K562 (cell line): ENCODE data around the gene PPP1R16B. TPM values are rescaled to one million over a fixed set of nuclear protein-coding genes. Genes with fewer than 3 reads are reported as not detected.

Experiments used
- ATF7 ChIP-seq: fragments of 450-650 bp; IDR thresholded peaks from 2 replicates; pipeline ENCODE4 v1.7.1; 2014; ENCODE audit warnings: mild to moderate bottlenecking, moderate library complexity
- BRF1 ChIP-seq: IDR thresholded peaks from 3 replicates; pipeline ENCODE4 v1.6.1; 2011; ENCODE audit warnings: borderline replicate concordance, mild to moderate bottlenecking; ENCODE audit not compliant: insufficient read length; ENCODE audit errors: extremely low read depth
- E2F1 ChIP-seq: sonication (generic); formaldehyde crosslinking; IDR thresholded peaks from 2 replicates; pipeline ENCODE4 v1.8.1; 2023; ENCODE audit warnings: mild to moderate bottlenecking, missing genetic modification reagents, moderate library complexity
- MAFG ChIP-seq: fragments of 450-650 bp; conservative IDR thresholded peaks from 2 replicates; pipeline ENCODE4 v1.6.1; 2016; ENCODE audit warnings: missing genetic modification characterization, missing compliant biosample characterization
- MLX ChIP-seq, 2 experiments: fragments of 450-650 bp in 1 of 2; sonication (generic) in 1 of 2; formaldehyde crosslinking; conservative IDR thresholded peaks; 2 replicates each; pipeline versions ENCODE4 v1.4.0 to v1.8.1; 2020 to 2022; ENCODE audit warnings: mild to moderate bottlenecking in 1 of 2, missing genetic modification reagents in 1 of 2
- NBN ChIP-seq: fragments of 450-650 bp; IDR thresholded peaks from 2 replicates; pipeline ENCODE4 v1.6.1; 2016; ENCODE audit warnings: low read depth, mild to moderate bottlenecking
- NONO ChIP-seq, 2 experiments: fragments of 200-400 bp in 1 of 2; fragments of 450-650 bp in 1 of 2; formaldehyde crosslinking in 1 of 2; IDR thresholded peaks; 2 replicates each; pipeline ENCODE4 v1.6.1; 2017; ENCODE audit warnings: low read depth in 2 of 2, mild to moderate bottlenecking in 2 of 2, moderate library complexity in 2 of 2, low read length in 1 of 2
- NR0B1 ChIP-seq: fragments of 450-650 bp; IDR thresholded peaks from one replicate; pipeline ENCODE4 v1.6.1; 2018; ENCODE audit warnings: mild to moderate bottlenecking, moderate library complexity; ENCODE audit not compliant: partially characterized antibody
- PATZ1 ChIP-seq: fragments of 250-450 bp; sonication (Bioruptor Pico); IDR thresholded peaks from 2 replicates; pipeline ENCODE4 v1.5.0; 2020; ENCODE audit warnings: mild to moderate bottlenecking, borderline replicate concordance
- PHF8 ChIP-seq: fragments of 200-600 bp; sonication (generic); IDR thresholded peaks from 2 replicates; pipeline ENCODE4 v1.6.1; 2012; ENCODE audit warnings: mixed run types, mild to moderate bottlenecking, inconsistent platforms, low read length, moderate library complexity, borderline replicate concordance
- RBFOX2 ChIP-seq: fragments of 200-400 bp; formaldehyde crosslinking; IDR thresholded peaks from 2 replicates; pipeline ENCODE4 v1.6.1; 2017; ENCODE audit warnings: low read depth, mild to moderate bottlenecking, low read length, moderate library complexity
- RCOR1 ChIP-seq, 2 experiments: IDR thresholded peaks; 2 replicates each; pipeline ENCODE4 v1.6.1; 2012; ENCODE audit warnings: low read depth in 2 of 2, low read length in 2 of 2, borderline replicate concordance in 1 of 2, improper control_type of control experiment in 1 of 2
- USF2 ChIP-seq: sonication (generic); formaldehyde crosslinking; IDR thresholded peaks from 2 replicates; pipeline ENCODE4 v1.5.0; 2020; ENCODE audit warnings: missing genetic modification reagents
- ZBTB26 ChIP-seq: fragments of 450-650 bp; formaldehyde crosslinking; IDR thresholded peaks from 2 replicates; pipeline ENCODE4 v1.4.0; 2022; ENCODE audit warnings: missing genetic modification characterization
- ZFX ChIP-seq: sonication (generic); formaldehyde crosslinking; IDR thresholded peaks from 2 replicates; pipeline ENCODE4 v1.8.0; 2022; ENCODE audit warnings: mild to moderate bottlenecking, missing genetic modification reagents, moderate library complexity
- ZNF436 ChIP-seq: fragments of 250-450, 450-650 bp; sonication (Bioruptor Pico); formaldehyde crosslinking; IDR thresholded peaks from 2 replicates; pipeline ENCODE4 v1.7.0; 2020; ENCODE audit warnings: mild to moderate bottlenecking
- polyA plus RNA-seq, 8 experiments: library from polyadenylated mRNA; depleted of rRNA in 4 of 8; stranded (reverse) in 5 of 8; unstranded in 3 of 8; fragments of >200 nt; fragmentation: Nextera tagmentation in 2 of 8; fragmentation: Illumina TruSeq in 1 of 8; extraction: Ambion mirVana in 2 of 8; extraction: Trizol in 1 of 8; gene quantifications; 2 replicates each; pipeline versions ENCODE4 v1.2.1 to v1.2.3, GENCODE V29; 2011 to 2014; ENCODE audit warnings: inconsistent platforms in 1 of 8, missing spikeins in 1 of 8
- total RNA-seq, 7 experiments: library from RNA; depleted of rRNA in 6 of 7; stranded (reverse); fragments of >200 nt in 6 of 7; fragmentation: Illumina TruSeq in 2 of 7; extraction: Trizol in 2 of 7; gene quantifications; 2 replicates each; pipeline versions ENCODE4 v1.2.1 to v1.2.3, GENCODE V29; 2011 to 2021; ENCODE audit warnings: low replicate concordance in 1 of 7

PPP1R16B gene
- total and polyA plus RNA-seq, 9 of the 15 experiments (the other 6 are each of a cell fraction or from before 2014, with no cell fraction given), result 1.5 to 11.5 (median 6.8) TPM

- TF ChIP-seq NONO (IDR thresholded peaks at IDR 0.05; ENCODE audit: low read depth in 2 of 2, low read length in 1 of 2), result peak; percentile 67 to 100; a peak in 3 of 4 replicates
- peak; percentile 83 for TF ChIP-seq ATF7
- TF ChIP-seq RBFOX2, result peak; percentile 100
- TF ChIP-seq PATZ1 (CRISPR knock-in tag), result no peak
- no peak for TF ChIP-seq BRF1
- no peak; the same call in 1 of the 2 replicates for TF ChIP-seq ZNF436 (CRISPR knock-in tag)
- peak; percentile 55; the same call in 1 of the 2 replicates for TF ChIP-seq NBN
- peak; percentile 95 for TF ChIP-seq ZFX (CRISPR knock-in tag)
- peak; percentile 86 for TF ChIP-seq E2F1 (CRISPR knock-in tag)
- peak; percentile 87; the same call in 1 of the 2 replicates for TF ChIP-seq PHF8
- TF ChIP-seq NR0B1, result no peak
- TF ChIP-seq ZBTB26 (CRISPR knock-in tag), result no peak
- peak in 1 of 2 experiments; percentile 53; a peak in 1 of 4 replicates for TF ChIP-seq MLX (CRISPR knock-in tag; conservative IDR thresholded peaks at IDR 0.05)
- TF ChIP-seq USF2, result no peak
- no peak for TF ChIP-seq MAFG (tag)
- TF ChIP-seq RCOR1 (IDR thresholded peaks at IDR 0.05; ENCODE audit: borderline replicate concordance in 1 of 2, low read depth in 2 of 2, low read length in 2 of 2), result peak in 1 of 2 experiments; percentile 83; a peak in 2 of 4 replicates
Measured at GRCh38 chr20:38926142-38926933, 120.8 kb downstream of the PPP1R16B start, which contains the start of gene FAM83D (continued).
